Measurements from ENCODE around the gene PLOD3. TPM values are rescaled to one million over a fixed set of nuclear protein-coding genes. Genes with fewer than 3 reads are reported as not detected.

The PLOD3 gene
- total and polyA plus RNA-seq, 12 donors, result 27.1 to 61.2 (median 36.9) TPM

DNA sequence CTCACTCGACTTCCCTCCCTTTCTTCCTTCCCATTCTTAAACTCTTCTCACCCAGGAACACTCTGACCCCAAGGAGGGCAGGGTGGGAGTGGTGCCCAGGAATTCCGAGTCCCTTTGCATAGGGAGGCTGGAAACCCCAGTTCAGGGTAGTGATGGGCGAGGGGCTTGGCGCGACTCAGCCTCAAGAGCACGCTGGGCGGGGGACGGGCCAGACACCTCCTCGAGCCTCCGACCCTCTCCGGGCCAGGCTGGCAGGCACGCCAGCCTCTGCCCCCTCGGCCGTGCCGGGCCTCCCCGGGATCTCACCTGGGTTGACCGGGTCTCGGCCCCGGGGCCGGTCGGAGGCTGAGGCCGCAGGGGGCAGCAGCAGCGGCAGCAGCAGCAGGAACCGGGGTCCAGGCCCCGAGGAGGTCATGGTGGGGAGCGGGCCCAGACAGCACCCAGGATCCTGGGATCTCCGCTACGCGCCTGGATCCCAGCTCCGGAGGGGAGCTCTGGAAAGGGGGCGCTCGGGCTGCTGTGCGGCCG lies 457 bp downstream of the PLOD3 start:
- no peaks in the 10 kb centered on the region for H3K9me3 ChIP-seq
- peak overlapping the region; percentile 49 to 99 (median 94) for H3K27ac ChIP-seq
- intact Hi-C loops (cut with DNase I), result loop anchor here in 6 of 10 donors (1.0 to 2.0 kb wide), 2 partner anchors 27 to 28 kb away; partner anchors contain the start of gene FIS1 (in 5 of the 6)
- WGBS, 2 donors, result 1% methylated on average over 34 of the region's 34 CpGs
- peaks cover 0 to 50% (median 4%) of the 10 kb centered on the region in 9 donors for H3K36me3 ChIP-seq
- no peaks in the 10 kb centered on the region for H3K27me3 ChIP-seq
- TF ChIP-seq, protein P1, sequence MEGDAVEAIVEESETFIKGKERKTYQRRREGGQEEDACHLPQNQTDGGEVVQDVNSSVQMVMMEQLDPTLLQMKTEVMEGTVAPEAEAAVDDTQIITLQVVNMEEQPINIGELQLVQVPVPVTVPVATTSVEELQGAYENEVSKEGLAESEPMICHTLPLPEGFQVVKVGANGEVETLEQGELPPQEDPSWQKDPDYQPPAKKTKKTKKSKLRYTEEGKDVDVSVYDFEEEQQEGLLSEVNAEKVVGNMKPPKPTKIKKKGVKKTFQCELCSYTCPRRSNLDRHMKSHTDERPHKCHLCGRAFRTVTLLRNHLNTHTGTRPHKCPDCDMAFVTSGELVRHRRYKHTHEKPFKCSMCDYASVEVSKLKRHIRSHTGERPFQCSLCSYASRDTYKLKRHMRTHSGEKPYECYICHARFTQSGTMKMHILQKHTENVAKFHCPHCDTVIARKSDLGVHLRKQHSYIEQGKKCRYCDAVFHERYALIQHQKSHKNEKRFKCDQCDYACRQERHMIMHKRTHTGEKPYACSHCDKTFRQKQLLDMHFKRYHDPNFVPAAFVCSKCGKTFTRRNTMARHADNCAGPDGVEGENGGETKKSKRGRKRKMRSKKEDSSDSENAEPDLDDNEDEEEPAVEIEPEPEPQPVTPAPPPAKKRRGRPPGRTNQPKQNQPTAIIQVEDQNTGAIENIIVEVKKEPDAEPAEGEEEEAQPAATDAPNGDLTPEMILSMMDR (IDR thresholded peaks at IDR 0.05), result no peak
- ATAC-seq (peak in 5 of 8 donors; percentile 0 to 28 (median 3)), DNase-seq (no peak)
- peak overlapping the region; percentile 60 to 98 (median 88) for H3K4me3 ChIP-seq
- H3K4me1 ChIP-seq, result peaks cover 0 to 48% (median 40%) of the 10 kb centered on the region in 9 donors

DNA sequence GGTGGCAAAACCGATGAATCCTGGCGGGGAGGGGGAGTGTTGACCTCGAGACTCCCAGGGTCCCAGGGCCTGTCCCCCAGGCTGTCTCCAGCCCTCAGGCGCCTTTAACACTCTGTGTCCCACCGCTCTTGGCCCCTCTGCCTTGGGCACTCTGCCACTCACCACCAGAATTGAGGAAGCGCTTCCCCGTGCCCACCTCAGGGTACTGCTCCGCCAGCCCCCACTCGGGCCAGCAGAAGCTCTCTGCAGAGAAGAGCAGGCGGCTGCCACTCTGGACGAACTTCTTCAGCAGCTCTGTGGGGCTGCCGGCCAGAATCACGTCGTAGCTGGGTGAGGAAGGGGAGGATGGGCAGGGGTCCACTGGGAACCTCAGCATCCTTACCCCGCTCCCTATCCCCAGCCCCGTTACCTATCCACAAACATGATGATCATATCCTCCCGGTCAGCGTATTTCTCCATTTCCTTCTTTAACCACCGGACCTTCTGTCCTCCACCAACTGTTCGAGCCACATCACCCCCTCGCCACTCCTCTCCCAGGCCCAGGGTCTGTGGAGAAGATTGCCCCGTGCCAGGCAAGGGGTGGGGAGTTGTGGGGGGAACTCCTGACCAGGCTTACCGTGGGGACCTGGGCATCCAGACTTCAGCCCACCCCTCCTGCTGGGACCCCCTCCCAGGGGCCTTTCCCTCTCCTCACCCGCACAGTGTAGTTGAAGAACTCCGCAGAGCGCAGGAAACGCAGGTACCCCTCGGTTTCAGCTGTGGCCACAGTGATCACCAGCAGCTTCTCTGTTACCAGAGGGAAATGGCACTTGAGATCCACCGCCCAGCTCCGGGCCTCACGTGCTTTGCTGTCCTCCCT lies 1.2 kb downstream of the PLOD3 start:
- 63 to 64% methylated on average over 31 of the region's 31 CpGs for WGBS, 2 donors

DNA sequence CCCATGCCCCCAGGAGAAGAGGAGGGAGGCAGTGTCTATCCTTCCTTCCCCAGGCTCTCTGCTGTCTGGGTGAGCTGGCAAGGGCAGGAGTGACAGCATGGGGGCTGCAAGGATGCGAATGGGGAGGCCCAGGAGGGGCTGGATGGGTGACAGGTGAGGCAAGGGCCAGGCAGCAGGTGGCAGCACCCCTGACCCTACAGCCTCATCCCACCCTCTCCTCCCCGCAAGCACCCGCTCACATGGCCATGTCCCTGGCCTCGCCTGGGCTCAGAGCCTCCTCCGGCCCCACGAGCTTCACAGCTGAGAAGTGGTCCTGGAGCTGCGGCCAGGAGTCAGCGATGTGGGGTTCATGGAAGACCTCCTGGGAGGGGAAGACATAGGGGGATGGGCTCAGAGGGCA lies 5.4 kb downstream of the PLOD3 start:
- Histone ChIP-seq H3K4me3 (no peak overlapping the region), H3K36me3 (peaks cover 0 to 91% (median 23%) of the 10 kb centered on the region in 9 donors), H3K9me3 (no peaks in the 10 kb centered on the region), H3K4me1 (peaks cover 0 to 22% (median 15%) of the 10 kb centered on the region in 9 donors), H3K27me3 (no peaks in the 10 kb centered on the region), H3K27ac (no peak overlapping the region)
- DNase-seq (no peak), ATAC-seq (no peak)
- TF ChIP-seq, protein P1 (IDR thresholded peaks at IDR 0.05), result no peak
- 94% methylated on average over 8 of the region's 8 CpGs for WGBS, 2 donors
- intact Hi-C loops (cut with DNase I), result no loop called here

More for the DNA sequence above, 1.2 kb downstream of the PLOD3 start:
- peaks cover 0 to 52% (median 9%) of the 10 kb centered on the region in 9 donors for H3K36me3 ChIP-seq
- DNase-seq (no peak), ATAC-seq (no peak)
- H3K9me3 ChIP-seq, result no peaks in the 10 kb centered on the region
- TF ChIP-seq, protein P1 (IDR thresholded peaks at IDR 0.05), result no peak
- peaks cover 0 to 48% (median 39%) of the 10 kb centered on the region in 9 donors for H3K4me1 ChIP-seq
- peak overlapping the region; percentile 60 to 98 (median 88) for H3K4me3 ChIP-seq
- intact Hi-C loops (cut with DNase I), result loop anchor here in 5 of 10 donors (2.0 kb wide), 1 partner anchor 29 kb away; the partner anchor contains the start of gene FIS1 (in 5 of the 5)
- peak overlapping the region in 8 of 10 donors; percentile 88 to 99 (median 94) for H3K27ac ChIP-seq
- no peaks in the 10 kb centered on the region for H3K27me3 ChIP-seq

DNA sequence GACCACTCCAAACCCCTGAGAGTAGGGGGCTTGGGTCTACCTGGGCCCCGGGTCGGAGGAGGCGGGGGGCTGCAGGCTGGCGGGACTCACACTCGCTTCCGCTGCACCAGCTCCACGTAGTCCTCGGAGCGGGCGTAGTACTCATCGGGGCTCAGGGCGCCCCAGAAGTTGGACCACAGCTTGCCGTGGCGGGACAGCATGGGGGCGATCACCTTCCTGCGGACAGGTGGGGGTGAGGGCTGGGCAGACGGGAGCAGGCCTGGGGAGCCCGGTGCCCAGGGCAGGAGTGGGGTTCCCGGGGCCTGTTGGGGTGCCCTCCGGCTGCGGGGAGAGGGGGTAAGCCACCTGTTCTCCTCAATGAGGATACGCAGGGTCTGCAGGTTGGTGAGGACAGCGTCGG lies 5.9 kb downstream of the PLOD3 start:
- Histone ChIP-seq H3K9me3 (no peaks in the 10 kb centered on the region), H3K4me1 (peaks cover 0 to 17% (median 10%) of the 10 kb centered on the region in 9 donors), H3K27me3 (no peaks in the 10 kb centered on the region), H3K36me3 (peaks cover 0 to 96% (median 23%) of the 10 kb centered on the region in 9 donors), H3K27ac (no peak overlapping the region), H3K4me3 (no peak overlapping the region)
- ATAC-seq (no peak), DNase-seq (no peak)
- WGBS, 2 donors, result 96 to 97% methylated on average over 24 of the region's 24 CpGs
- TF ChIP-seq, protein P1 (IDR thresholded peaks at IDR 0.05), result no peak
- intact Hi-C loops (cut with DNase I), result no loop called here

Measured in heart right ventricle (tissue), 16 donors.